ENCODE measurements around the gene SPATS2L.

Gene SPATS2L

GRCh38 chr2:200431996-200432705, 125.7 kb downstream of the SPATS2L start:
- H3K9me3 ChIP-seq (ENCODE audit: control insufficient read depth, low read length): no peaks in the 10 kb centered on the region
- no peaks in the 10 kb centered on the region for H3K4me1 ChIP-seq (ENCODE audit: control insufficient read depth, insufficient read depth, low read length)
- H3K4me3 ChIP-seq (ENCODE audit: insufficient read depth, low read depth, low read length): no peak overlapping the region
- no peaks in the 10 kb centered on the region for H3K27me3 ChIP-seq (ENCODE audit: control insufficient read depth, insufficient read depth, low read length, poor library complexity, severe bottlenecking)
- no peaks in the 10 kb centered on the region for H3K36me3 ChIP-seq (ENCODE audit: control insufficient read depth, insufficient read depth, low read length)
- 79% methylated on average over 1 of the region's 1 CpG; no CpG with 5 or more reads in 1 of the 2 experiments for WGBS, 2 experiments
- no peak overlapping the region for H3K27ac ChIP-seq (ENCODE audit: insufficient read depth, low read depth, low read length, poor library complexity, severe bottlenecking)

- no peaks in the 10 kb centered on the region for H3K4me1 ChIP-seq (ENCODE audit: control insufficient read depth, insufficient read depth, low read length)
- no peaks in the 10 kb centered on the region for H3K36me3 ChIP-seq (ENCODE audit: control insufficient read depth, insufficient read depth, low read length)
- 99 to 100% methylated on average over 2 to 4 of the region's 4 CpGs for WGBS, 2 experiments
- no peaks in the 10 kb centered on the region for H3K9me3 ChIP-seq (ENCODE audit: control insufficient read depth, low read length)
- no peak overlapping the region for H3K4me3 ChIP-seq (ENCODE audit: insufficient read depth, low read depth, low read length)
- no peaks in the 10 kb centered on the region for H3K27me3 ChIP-seq (ENCODE audit: control insufficient read depth, insufficient read depth, low read length, poor library complexity, severe bottlenecking)
- H3K27ac ChIP-seq (ENCODE audit: insufficient read depth, low read depth, low read length, poor library complexity, severe bottlenecking): no peak overlapping the region
Measured at GRCh38 chr2:200435379-200435778, 128.9 kb downstream of the SPATS2L start.

GRCh38 chr2:200438251-200438650, 131.8 kb downstream of the SPATS2L start:
- no peak overlapping the region for H3K4me3 ChIP-seq (ENCODE audit: insufficient read depth, low read depth, low read length)
- 100% methylated on average over 1 of the region's 1 CpG for WGBS, 2 experiments

GRCh38 chr2:200438846-200439245, 132.4 kb downstream of the SPATS2L start:
- Histone ChIP-seq H3K9me3 (ENCODE audit: control insufficient read depth, low read length) (no peaks in the 10 kb centered on the region), H3K36me3 (ENCODE audit: control insufficient read depth, insufficient read depth, low read length) (no peaks in the 10 kb centered on the region), H3K27me3 (ENCODE audit: control insufficient read depth, insufficient read depth, low read length, poor library complexity, severe bottlenecking) (no peaks in the 10 kb centered on the region), H3K4me1 (ENCODE audit: control insufficient read depth, insufficient read depth, low read length) (no peaks in the 10 kb centered on the region), H3K27ac (ENCODE audit: insufficient read depth, low read depth, low read length, poor library complexity, severe bottlenecking) (no peak overlapping the region), H3K4me3 (ENCODE audit: insufficient read depth, low read depth, low read length) (no peak overlapping the region)
- 92% methylated on average over 1 of the region's 1 CpG for WGBS, 2 experiments

More at GRCh38 chr2:200438251-200438650, 131.8 kb downstream of the SPATS2L start:
- no peaks in the 10 kb centered on the region for H3K4me1 ChIP-seq (ENCODE audit: control insufficient read depth, insufficient read depth, low read length)
- no peaks in the 10 kb centered on the region for H3K27me3 ChIP-seq (ENCODE audit: control insufficient read depth, insufficient read depth, low read length, poor library complexity, severe bottlenecking)
- H3K36me3 ChIP-seq (ENCODE audit: control insufficient read depth, insufficient read depth, low read length): no peaks in the 10 kb centered on the region
- no peak overlapping the region for H3K27ac ChIP-seq (ENCODE audit: insufficient read depth, low read depth, low read length, poor library complexity, severe bottlenecking)
- no peaks in the 10 kb centered on the region for H3K9me3 ChIP-seq (ENCODE audit: control insufficient read depth, low read length)

- no peak overlapping the region for H3K4me3 ChIP-seq (ENCODE audit: insufficient read depth, low read depth, low read length)
- WGBS, 2 experiments: 95 to 97% methylated on average over 5 of the region's 5 CpGs
- H3K27ac ChIP-seq (ENCODE audit: insufficient read depth, low read depth, low read length, poor library complexity, severe bottlenecking): no peak overlapping the region
- H3K9me3 ChIP-seq (ENCODE audit: control insufficient read depth, low read length): no peaks in the 10 kb centered on the region
- H3K4me1 ChIP-seq (ENCODE audit: control insufficient read depth, insufficient read depth, low read length): no peaks in the 10 kb centered on the region
- H3K36me3 ChIP-seq (ENCODE audit: control insufficient read depth, insufficient read depth, low read length): no peaks in the 10 kb centered on the region
- no peaks in the 10 kb centered on the region for H3K27me3 ChIP-seq (ENCODE audit: control insufficient read depth, insufficient read depth, low read length, poor library complexity, severe bottlenecking)
Measured at GRCh38 chr2:200439981-200440380, 133.5 kb downstream of the SPATS2L start.

- H3K4me3 ChIP-seq (ENCODE audit: insufficient read depth, low read depth, low read length): no peak overlapping the region
- H3K27ac ChIP-seq (ENCODE audit: insufficient read depth, low read depth, low read length, poor library complexity, severe bottlenecking): no peak overlapping the region
- H3K4me1 ChIP-seq (ENCODE audit: control insufficient read depth, insufficient read depth, low read length): no peaks in the 10 kb centered on the region
- H3K27me3 ChIP-seq (ENCODE audit: control insufficient read depth, insufficient read depth, low read length, poor library complexity, severe bottlenecking): no peaks in the 10 kb centered on the region
- H3K36me3 ChIP-seq (ENCODE audit: control insufficient read depth, insufficient read depth, low read length): no peaks in the 10 kb centered on the region
- no peaks in the 10 kb centered on the region for H3K9me3 ChIP-seq (ENCODE audit: control insufficient read depth, low read length)
- WGBS, 2 experiments: 100% methylated on average over 1 of the region's 1 CpG
Measured at GRCh38 chr2:200442471-200442870, 136.0 kb downstream of the SPATS2L start.

GRCh38 chr2:200443376-200443775, 136.9 kb downstream of the SPATS2L start:
- no peaks in the 10 kb centered on the region for H3K27me3 ChIP-seq (ENCODE audit: control insufficient read depth, insufficient read depth, low read length, poor library complexity, severe bottlenecking)
- WGBS, 2 experiments: 74 to 77% methylated on average over 5 of the region's 5 CpGs
- no peaks in the 10 kb centered on the region for H3K9me3 ChIP-seq (ENCODE audit: control insufficient read depth, low read length)
- no peaks in the 10 kb centered on the region for H3K4me1 ChIP-seq (ENCODE audit: control insufficient read depth, insufficient read depth, low read length)
- H3K36me3 ChIP-seq (ENCODE audit: control insufficient read depth, insufficient read depth, low read length): no peaks in the 10 kb centered on the region
- H3K4me3 ChIP-seq (ENCODE audit: insufficient read depth, low read depth, low read length): no peak overlapping the region
- no peak overlapping the region for H3K27ac ChIP-seq (ENCODE audit: insufficient read depth, low read depth, low read length, poor library complexity, severe bottlenecking)

GRCh38 chr2:200443916-200444315, 137.4 kb downstream of the SPATS2L start:
- no peaks in the 10 kb centered on the region for H3K4me1 ChIP-seq (ENCODE audit: control insufficient read depth, insufficient read depth, low read length)
- H3K27ac ChIP-seq (ENCODE audit: insufficient read depth, low read depth, low read length, poor library complexity, severe bottlenecking): no peak overlapping the region
- WGBS, 2 experiments: 96 to 98% methylated on average over 3 of the region's 3 CpGs
- no peaks in the 10 kb centered on the region for H3K36me3 ChIP-seq (ENCODE audit: control insufficient read depth, insufficient read depth, low read length)
- H3K9me3 ChIP-seq (ENCODE audit: control insufficient read depth, low read length): no peaks in the 10 kb centered on the region
- no peaks in the 10 kb centered on the region for H3K27me3 ChIP-seq (ENCODE audit: control insufficient read depth, insufficient read depth, low read length, poor library complexity, severe bottlenecking)
- no peak overlapping the region for H3K4me3 ChIP-seq (ENCODE audit: insufficient read depth, low read depth, low read length)

- Histone ChIP-seq H3K9me3 (ENCODE audit: control insufficient read depth, low read length) (no peaks in the 10 kb centered on the region), H3K36me3 (ENCODE audit: control insufficient read depth, insufficient read depth, low read length) (no peaks in the 10 kb centered on the region), H3K27me3 (ENCODE audit: control insufficient read depth, insufficient read depth, low read length, poor library complexity, severe bottlenecking) (no peaks in the 10 kb centered on the region)
Measured at GRCh38 chr2:200444530-200444929, 138.0 kb downstream of the SPATS2L start.

GRCh38 chr2:200445284-200445683, 138.8 kb downstream of the SPATS2L start:
- Histone ChIP-seq H3K36me3 (ENCODE audit: control insufficient read depth, insufficient read depth, low read length) (no peaks in the 10 kb centered on the region), H3K4me1 (ENCODE audit: control insufficient read depth, insufficient read depth, low read length) (no peaks in the 10 kb centered on the region), H3K27me3 (ENCODE audit: control insufficient read depth, insufficient read depth, low read length, poor library complexity, severe bottlenecking) (no peaks in the 10 kb centered on the region), H3K4me3 (ENCODE audit: insufficient read depth, low read depth, low read length) (no peak overlapping the region), H3K9me3 (ENCODE audit: control insufficient read depth, low read length) (no peaks in the 10 kb centered on the region), H3K27ac (ENCODE audit: insufficient read depth, low read depth, low read length, poor library complexity, severe bottlenecking) (no peak overlapping the region)
- WGBS, 2 experiments: 50 to 75% methylated on average over 1 of the region's 1 CpG

More at GRCh38 chr2:200444530-200444929, 138.0 kb downstream of the SPATS2L start:
- WGBS, 2 experiments: 92% methylated on average over 3 of the region's 3 CpGs
- no peak overlapping the region for H3K27ac ChIP-seq (ENCODE audit: insufficient read depth, low read depth, low read length, poor library complexity, severe bottlenecking)
- no peak overlapping the region for H3K4me3 ChIP-seq (ENCODE audit: insufficient read depth, low read depth, low read length)
- H3K4me1 ChIP-seq (ENCODE audit: control insufficient read depth, insufficient read depth, low read length): no peaks in the 10 kb centered on the region

Data from ectodermal cell (in vitro differentiated cells).